ENCODE results near the gene CAPN11.

DNA sequence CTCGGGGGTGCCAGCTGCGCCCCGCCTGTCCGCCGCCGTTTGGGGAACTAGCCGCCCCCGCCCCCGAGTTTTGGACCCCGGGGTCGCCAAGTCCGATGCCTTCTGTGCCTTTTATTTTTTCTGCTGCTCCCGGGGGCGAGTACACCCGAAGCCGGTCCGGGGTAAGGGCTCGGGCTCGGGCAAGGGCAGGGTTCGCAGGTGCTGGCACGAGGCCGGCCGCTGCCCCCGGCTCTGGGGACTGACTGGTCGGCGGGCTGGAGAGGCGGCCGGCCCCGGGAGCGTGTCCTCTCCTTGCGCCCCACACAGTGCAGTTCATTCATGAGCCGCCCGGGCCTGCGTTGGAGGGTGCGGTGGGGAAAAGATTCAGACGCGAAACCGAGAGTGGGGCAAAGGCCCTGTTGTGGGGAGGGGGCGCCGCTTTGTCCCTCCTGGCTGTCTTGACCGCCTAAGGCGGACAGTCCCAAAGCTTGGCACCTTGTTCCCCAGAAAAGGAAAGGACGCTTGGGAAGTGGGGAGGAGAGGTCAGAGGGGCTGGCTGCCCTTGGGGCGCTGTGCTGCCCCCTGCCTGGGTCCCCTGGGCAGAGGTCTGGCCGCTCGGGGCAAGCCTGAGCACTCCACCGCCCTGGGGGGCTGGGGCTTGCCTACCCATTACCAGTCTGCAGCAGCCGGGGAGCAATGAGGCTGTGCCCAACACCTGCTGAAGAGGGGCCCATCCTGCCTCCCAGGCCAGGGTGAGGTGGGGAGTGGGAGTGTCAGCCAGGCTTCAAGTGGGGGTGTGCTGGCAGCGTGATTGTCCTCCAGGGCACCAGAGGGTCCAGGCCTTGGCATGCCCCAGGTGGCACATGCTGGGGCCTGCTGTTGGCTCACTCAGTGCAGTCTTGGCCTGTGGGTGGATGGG, 30.4 kb upstream of the CAPN11 start:
- TF ChIP-seq ZNF677 (tag by site-specific recombination; IDR thresholded peaks at IDR 0.05): no peak
- peak; percentile 50; the same call in 1 of the 2 replicates for TF ChIP-seq CTCF (tag by site-specific recombination; IDR thresholded peaks at IDR 0.05)
- TF ChIP-seq ZNF433 (tag by site-specific recombination; IDR thresholded peaks at IDR 0.05; ENCODE audit: low read depth): no peak
- TF ChIP-seq, protein P1, sequence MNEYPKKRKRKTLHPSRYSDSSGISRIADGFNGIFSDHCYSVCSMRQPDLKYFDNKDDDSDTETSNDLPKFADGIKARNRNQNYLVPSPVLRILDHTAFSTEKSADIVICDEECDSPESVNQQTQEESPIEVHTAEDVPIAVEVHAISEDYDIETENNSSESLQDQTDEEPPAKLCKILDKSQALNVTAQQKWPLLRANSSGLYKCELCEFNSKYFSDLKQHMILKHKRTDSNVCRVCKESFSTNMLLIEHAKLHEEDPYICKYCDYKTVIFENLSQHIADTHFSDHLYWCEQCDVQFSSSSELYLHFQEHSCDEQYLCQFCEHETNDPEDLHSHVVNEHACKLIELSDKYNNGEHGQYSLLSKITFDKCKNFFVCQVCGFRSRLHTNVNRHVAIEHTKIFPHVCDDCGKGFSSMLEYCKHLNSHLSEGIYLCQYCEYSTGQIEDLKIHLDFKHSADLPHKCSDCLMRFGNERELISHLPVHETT (tag by site-specific recombination; IDR thresholded peaks at IDR 0.05): no peak
- TF ChIP-seq TSHZ1 (tag by site-specific recombination; IDR thresholded peaks at IDR 0.05; ENCODE audit: borderline replicate concordance): no peak
- no peak for TF ChIP-seq FEZF1 (tag by site-specific recombination; IDR thresholded peaks at IDR 0.05)
- no peak for TF ChIP-seq ZNF211 (tag by site-specific recombination; IDR thresholded peaks at IDR 0.05; ENCODE audit: low read depth)
- TF ChIP-seq SALL2 (tag by site-specific recombination; IDR thresholded peaks at IDR 0.05; ENCODE audit: borderline replicate concordance): no peak
- TF ChIP-seq KLF7 (tag by site-specific recombination; IDR thresholded peaks at IDR 0.05; ENCODE audit: borderline replicate concordance): no peak
- no peak for TF ChIP-seq YY2 (tag by site-specific recombination; IDR thresholded peaks at IDR 0.05)

All from HEK293 (cell line).